ENCODE results near the gene ERLEC1. TPM values are rescaled to one million over a fixed set of nuclear protein-coding genes. Genes with fewer than 3 reads are reported as not detected.
"Not testable (repeated sequence)": the region's sequence is repeated elsewhere in the genome, so short reads cannot be mapped to it uniquely, and the experiment has no call there.

Gene ERLEC1
- total and polyA plus RNA-seq, 7 donors, result 23.4 to 69.2 (median 35.4) TPM

- 93 to 94% methylated on average over 3 of the region's 3 CpGs for WGBS, 2 donors
- intact Hi-C loops (cut with DNase I), result no loop called here
- Histone ChIP-seq H3K4me1 (no peaks in the 10 kb centered on the region), H3K9me3 (no peaks in the 10 kb centered on the region), H3K4me3 (no peak overlapping the region), H3K27ac (no peak overlapping the region), H3K27me3 (no peaks in the 10 kb centered on the region), H3K36me3 (peaks cover 0 to 59% (median 13%) of the 10 kb centered on the region in 4 donors)
- no peak for TF ChIP-seq POLR2AphosphoS5 (IDR thresholded peaks at IDR 0.05)
- TF ChIP-seq EP300 (IDR thresholded peaks at IDR 0.05), result no peak
- no peak for TF ChIP-seq CTCF (IDR thresholded peaks at IDR 0.05)
- TF ChIP-seq POLR2A (IDR thresholded peaks at IDR 0.05), result no peak
- DNase-seq, result no peak
Observed at GRCh38 chr2:53818854-53819435, 32.1 kb downstream of the ERLEC1 start.

GRCh38 chr2:53819634-53820033 is 32.8 kb downstream of the ERLEC1 start:
- Histone ChIP-seq H3K27me3 (no peaks in the 10 kb centered on the region), H3K4me3 (no peak overlapping the region), H3K9me3 (no peaks in the 10 kb centered on the region), H3K36me3 (peaks cover 0 to 52% (median 13%) of the 10 kb centered on the region in 4 donors), H3K4me1 (no peaks in the 10 kb centered on the region), H3K27ac (no peak overlapping the region)
- TF ChIP-seq CTCF (IDR thresholded peaks at IDR 0.05) (no peak), POLR2AphosphoS5 (IDR thresholded peaks at IDR 0.05) (no peak), EP300 (IDR thresholded peaks at IDR 0.05) (no peak), POLR2A (IDR thresholded peaks at IDR 0.05) (no peak)
- intact Hi-C loops (cut with DNase I), result no loop called here
- no peak for DNase-seq
- 33 to 74% methylated on average over 4 of the region's 4 CpGs for WGBS, 2 donors

GRCh38 chr2:53820048-53820447 is 33.2 kb downstream of the ERLEC1 start:
- Histone ChIP-seq H3K27ac (no peak overlapping the region), H3K9me3 (no peaks in the 10 kb centered on the region), H3K36me3 (peaks cover 0 to 48% (median 12%) of the 10 kb centered on the region in 4 donors), H3K4me1 (no peaks in the 10 kb centered on the region), H3K4me3 (no peak overlapping the region), H3K27me3 (no peaks in the 10 kb centered on the region)
- no peak for DNase-seq
- TF ChIP-seq EP300 (IDR thresholded peaks at IDR 0.05) (no peak), CTCF (IDR thresholded peaks at IDR 0.05) (no peak)
- 31 to 76% methylated on average over 9 of the region's 9 CpGs for WGBS, 2 donors
- intact Hi-C loops (cut with DNase I), result no loop called here

- H3K36me3 ChIP-seq, result peaks cover 0 to 41% (median 10%) of the 10 kb centered on the region in 4 donors
- H3K27ac ChIP-seq, result no peak overlapping the region
- DNase-seq, result no peak
- WGBS, 2 donors, result 74 to 90% methylated on average over 4 of the region's 4 CpGs
- H3K4me1 ChIP-seq, result no peaks in the 10 kb centered on the region
- H3K4me3 ChIP-seq, result no peak overlapping the region
- TF ChIP-seq EP300 (IDR thresholded peaks at IDR 0.05), result no peak
- TF ChIP-seq CTCF (IDR thresholded peaks at IDR 0.05), result no peak
- TF ChIP-seq POLR2AphosphoS5 (IDR thresholded peaks at IDR 0.05), result no peak
- no peak for TF ChIP-seq POLR2A (IDR thresholded peaks at IDR 0.05)
- H3K9me3 ChIP-seq, result no peaks in the 10 kb centered on the region
- H3K27me3 ChIP-seq, result no peaks in the 10 kb centered on the region
- intact Hi-C loops (cut with DNase I), result no loop called here
Observed at GRCh38 chr2:53820711-53821110, 33.9 kb downstream of the ERLEC1 start.

GRCh38 chr2:53821810-53822209 is 35.0 kb downstream of the ERLEC1 start:
- H3K36me3 ChIP-seq, result peaks cover 0 to 30% (median 3%) of the 10 kb centered on the region in 4 donors
- no peak for DNase-seq
- H3K9me3 ChIP-seq, result no peaks in the 10 kb centered on the region
- no peak overlapping the region for H3K4me3 ChIP-seq
- no peak overlapping the region for H3K27ac ChIP-seq
- no peaks in the 10 kb centered on the region for H3K27me3 ChIP-seq
- intact Hi-C loops (cut with DNase I), result no loop called here
- H3K4me1 ChIP-seq, result no peaks in the 10 kb centered on the region
- no peak for TF ChIP-seq CTCF (IDR thresholded peaks at IDR 0.05)
- no peak for TF ChIP-seq POLR2AphosphoS5 (IDR thresholded peaks at IDR 0.05)
- no peak for TF ChIP-seq POLR2A (IDR thresholded peaks at IDR 0.05)
- TF ChIP-seq EP300 (IDR thresholded peaks at IDR 0.05), result no peak
- WGBS, 2 donors, result 84 to 86% methylated on average over 6 of the region's 6 CpGs

- peaks cover 0 to 13% (median 3%) of the 10 kb centered on the region in 4 donors for H3K36me3 ChIP-seq
- H3K27me3 ChIP-seq; H3K9me3 ChIP-seq; H3K4me1 ChIP-seq; H3K4me3 ChIP-seq; DNase-seq; intact Hi-C loops (cut with DNase I); H3K27ac ChIP-seq: not testable (repeated sequence)
- 85 to 92% methylated on average over 9 of the region's 9 CpGs for WGBS, 2 donors
Observed at GRCh38 chr2:53823639-53824038, 36.8 kb downstream of the ERLEC1 start.
